GM12801 (cell line): ENCODE measurements around the gene SAG.

Source experiments
- CTCF ChIP-seq: IDR thresholded peaks from one replicate; pipeline ENCODE4 v1.5.1; 2011; ENCODE audit warnings: control low read depth; ENCODE audit not compliant: insufficient read length; ENCODE audit errors: extremely low read depth

SAG gene

GRCh38 chr2:233351423-233351822 lies 43.8 kb downstream of the SAG start:
- no peak for TF ChIP-seq CTCF

GRCh38 chr2:233352141-233352842 lies 44.7 kb downstream of the SAG start:
- TF ChIP-seq CTCF: no peak

- TF ChIP-seq CTCF: no peak
Measured at GRCh38 chr2:233353101-233353768, 45.6 kb downstream of the SAG start.

- TF ChIP-seq CTCF: no peak
Measured at GRCh38 chr2:233353769-233354499, 46.3 kb downstream of the SAG start, which contains the start of gene DGKD. Gene DGKD (plus strand): TSS chr2:233354494. CDS start chr2:233354519, 25 bp downstream.

GRCh38 chr2:233354500-233354924 lies 46.9 kb downstream of the SAG start:
- TF ChIP-seq CTCF: no peak

GRCh38 chr2:233354971-233355574 lies 47.5 kb downstream of the SAG start:
- TF ChIP-seq CTCF: no peak

GRCh38 chr2:233355916-233356315 lies 48.3 kb downstream of the SAG start:
- TF ChIP-seq CTCF: no peak
